ENCODE data around the gene PSMB8.
A peak's percentile ranks its signal among the peaks of the same experiment; 100 is the strongest.
"Not testable (repeated sequence)": the region's sequence is repeated elsewhere in the genome, so short reads cannot be mapped to it uniquely, and the experiment has no call there.

PSMB8 gene

GRCh38 chr6:32843979-32844838, at the start of gene PSMB8:
Gene PSMB8 (minus strand): TSS chr6:32844047. CDS start chr6:32843996, 51 bp downstream.
- peak; percentile 92 to 93 for DNase-seq

GRCh38 chr6:32890831-32891230, 47.0 kb upstream of the PSMB8 start:
- DNase-seq: no peak

- no peak for DNase-seq
These were observed 45.7 kb upstream of the PSMB8 start for GRCh38 chr6:32889533-32889932.

- DNase-seq: no peak
These were observed 44.7 kb upstream of the PSMB8 start for GRCh38 chr6:32888576-32888975.

- DNase-seq: no peak
These were observed 43.8 kb upstream of the PSMB8 start for GRCh38 chr6:32887616-32888015.

GRCh38 chr6:32886681-32887383, 43.0 kb upstream of the PSMB8 start:
- DNase-seq: no peak

GRCh38 chr6:32885698-32886286, 41.9 kb upstream of the PSMB8 start:
- peak; percentile 4 to 48 for DNase-seq

GRCh38 chr6:32883789-32884188, 39.9 kb upstream of the PSMB8 start:
- no peak for DNase-seq

GRCh38 chr6:32882879-32883250, 39.0 kb upstream of the PSMB8 start:
- DNase-seq: no peak

- not testable (repeated sequence) for DNase-seq
These were observed 37.1 kb upstream of the PSMB8 start for GRCh38 chr6:32880962-32881361.

GRCh38 chr6:32879691-32880090, 35.8 kb upstream of the PSMB8 start:
- DNase-seq: peak in 1 of 2 experiments; percentile 4

GRCh38 chr6:32876603-32877002, 32.8 kb upstream of the PSMB8 start:
- DNase-seq: no peak

- not testable (repeated sequence) for DNase-seq
These were observed 30.1 kb upstream of the PSMB8 start for GRCh38 chr6:32873947-32874346.

GRCh38 chr6:32868257-32868788, 24.5 kb upstream of the PSMB8 start:
- DNase-seq: peak; percentile 54 to 75

- no peak for DNase-seq
These were observed 23.9 kb upstream of the PSMB8 start for GRCh38 chr6:32867554-32868256.

GRCh38 chr6:32867022-32867477, 23.2 kb upstream of the PSMB8 start:
- DNase-seq: no peak

- DNase-seq: no peak
These were observed 22.0 kb upstream of the PSMB8 start for GRCh38 chr6:32865724-32866443.

- DNase-seq: no peak
These were observed 18.9 kb upstream of the PSMB8 start for GRCh38 chr6:32862725-32863124.

GRCh38 chr6:32860674-32861073, 16.8 kb upstream of the PSMB8 start:
- no peak for DNase-seq

- no peak for DNase-seq
These were observed 14.3 kb upstream of the PSMB8 start for GRCh38 chr6:32858194-32858593.

- no peak for DNase-seq
These were observed 13.5 kb upstream of the PSMB8 start for GRCh38 chr6:32857156-32857891.
